Right forelimb (tissue), 1 donor: ENCODE measurements around the gene COL4A3.

ENCODE experiments used
- DNase-seq: peaks from one replicate; pipeline ENCODE4 v3.0.0-alpha.2; 2018

The COL4A3 gene

GRCh38 chr2:227348324-227348723, 183.9 kb downstream of the COL4A3 start:
- DNase-seq: no peak

- DNase-seq: no peak
These were observed 185.7 kb downstream of the COL4A3 start for GRCh38 chr2:227349989-227350612.

GRCh38 chr2:227351639-227352038, 187.2 kb downstream of the COL4A3 start:
- no peak for DNase-seq

- DNase-seq: no peak
These were observed 195.9 kb downstream of the COL4A3 start for GRCh38 chr2:227360351-227360750.

- no peak for DNase-seq
These were observed 199.3 kb downstream of the COL4A3 start for GRCh38 chr2:227363756-227364155.
